K562 (cell line): ENCODE measurements around the gene ZFR2. TPM values are rescaled to one million over a fixed set of nuclear protein-coding genes. Genes with fewer than 3 reads are reported as not detected.

Source experiments
- ATF3 ChIP-seq, 2 experiments: fragments of 450-650 bp in 1 of 2; sonication (generic) in 1 of 2; formaldehyde crosslinking in 1 of 2; IDR thresholded peaks in 1 of 2; conservative IDR thresholded peaks in 1 of 2; 2 replicates each; pipeline versions ENCODE4 v1.6.1 to v1.8.1; 2016 to 2023; ENCODE audit warnings: mild to moderate bottlenecking in 2 of 2, moderate library complexity in 2 of 2, inconsistent platforms in 1 of 2, missing genetic modification reagents in 1 of 2
- CBX5 ChIP-seq: IDR thresholded peaks from 2 replicates; pipeline ENCODE4 v1.6.1; 2014; ENCODE audit warnings: low read depth, borderline replicate concordance
- CTCF ChIP-seq, 3 experiments: IDR thresholded peaks in 2 of 3; conservative IDR thresholded peaks in 1 of 3; 2 replicates each; pipeline ENCODE4 v1.5.1; 2011 to 2012; ENCODE audit warnings: low read length in 3 of 3, mild to moderate bottlenecking in 3 of 3, control low read depth in 2 of 3, improper control_type of control experiment in 1 of 3, inconsistent platforms in 1 of 3, low read depth in 1 of 3, mixed read lengths in 1 of 3, moderate library complexity in 1 of 3; ENCODE audit not compliant: insufficient read depth in 2 of 3
- CUX1 ChIP-seq: fragments of 200-800 bp; sonication (Bioruptor generic); IDR thresholded peaks from 2 replicates; pipeline ENCODE4 v1.6.1; 2016; ENCODE audit warnings: missing genetic modification characterization, missing compliant biosample characterization
- E2F4 ChIP-seq: sonication (generic); formaldehyde crosslinking; IDR thresholded peaks from 2 replicates; pipeline ENCODE4 v1.8.0; 2022; ENCODE audit warnings: mild to moderate bottlenecking, low read depth, missing genetic modification reagents
- HIVEP1 ChIP-seq: fragments of 250-450 bp; sonication (Bioruptor Pico); IDR thresholded peaks from 2 replicates; pipeline ENCODE4 v1.4.0; 2020; ENCODE audit warnings: mild to moderate bottlenecking
- MTF1 ChIP-seq: fragments of 250-450 bp; sonication (Bioruptor Pico); IDR thresholded peaks from 2 replicates; pipeline ENCODE4 v1.9.0; 2021; ENCODE audit warnings: moderate library complexity, mild to moderate bottlenecking, inconsistent platforms, borderline replicate concordance
- POLR2AphosphoS2 ChIP-seq: IDR thresholded peaks from 2 replicates; pipeline ENCODE4 v1.6.1; 2012; ENCODE audit warnings: low read length, improper control_type of control experiment
- SNAPC5 ChIP-seq: fragments of 250-450 bp; sonication (Bioruptor Pico); IDR thresholded peaks from 2 replicates; pipeline ENCODE4 v1.8.0; 2021; ENCODE audit warnings: moderate library complexity, mild to moderate bottlenecking, inconsistent platforms
- USF1 ChIP-seq: sonication (generic); formaldehyde crosslinking; IDR thresholded peaks from 2 replicates; pipeline ENCODE4 v1.9.0; 2022; ENCODE audit warnings: mild to moderate bottlenecking, missing genetic modification reagents
- ZBTB33 ChIP-seq: sonication (generic); formaldehyde crosslinking; IDR thresholded peaks from 2 replicates; pipeline ENCODE4 v1.8.1; 2023; ENCODE audit warnings: mild to moderate bottlenecking, missing genetic modification reagents
- ZNF212 ChIP-seq: fragments of 450-650 bp; formaldehyde crosslinking; IDR thresholded peaks from 2 replicates; pipeline ENCODE4 v1.4.0; 2020; ENCODE audit warnings: mild to moderate bottlenecking
- polyA plus RNA-seq, 8 experiments: library from polyadenylated mRNA; depleted of rRNA in 4 of 8; stranded (reverse) in 5 of 8; unstranded in 3 of 8; fragments of >200 nt; fragmentation: Nextera tagmentation in 2 of 8; fragmentation: Illumina TruSeq in 1 of 8; extraction: Ambion mirVana in 2 of 8; extraction: Trizol in 1 of 8; gene quantifications; 2 replicates each; pipeline versions ENCODE4 v1.2.1 to v1.2.3, GENCODE V29; 2011 to 2014; ENCODE audit warnings: inconsistent platforms in 1 of 8, missing spikeins in 1 of 8
- total RNA-seq, 7 experiments: library from RNA; depleted of rRNA in 6 of 7; stranded (reverse); fragments of >200 nt in 6 of 7; fragmentation: Illumina TruSeq in 2 of 7; extraction: Trizol in 2 of 7; gene quantifications; 2 replicates each; pipeline versions ENCODE4 v1.2.1 to v1.2.3, GENCODE V29; 2011 to 2021; ENCODE audit warnings: low replicate concordance in 1 of 7

ZFR2 gene
- total and polyA plus RNA-seq, 9 of the 15 experiments (the other 6 are each of a cell fraction or from before 2014, with no cell fraction given), result 0.03 to 0.59 (median 0.07) TPM; not detected in 6

- peak; percentile 64; the same call in 1 of the 2 replicates for TF ChIP-seq ATF3 (IDR thresholded peaks at IDR 0.05)
- TF ChIP-seq ATF3 (CRISPR knock-in tag; conservative IDR thresholded peaks at IDR 0.05), result no peak
- peak; percentile 100 for TF ChIP-seq ZBTB33 (CRISPR knock-in tag)
- TF ChIP-seq E2F4 (CRISPR knock-in tag), result no peak
- TF ChIP-seq SNAPC5, result no peak
- TF ChIP-seq MTF1 (CRISPR knock-in tag), result no peak
- peak; percentile 39 to 45 (median 44); a peak in 5 of 6 replicates for TF ChIP-seq CTCF (IDR thresholded peaks at IDR 0.05 in 2 of 3, conservative IDR thresholded peaks at IDR 0.05 in 1 of 3; ENCODE audit: insufficient read depth in 2 of 3, low read depth in 1 of 3, low read length in 3 of 3)
- TF ChIP-seq USF1, result peak; percentile 16; the same call in 1 of the 2 replicates
- no peak for TF ChIP-seq HIVEP1 (CRISPR knock-in tag)
- no peak for TF ChIP-seq ZNF212 (CRISPR knock-in tag)
- no peak for TF ChIP-seq CUX1 (CRISPR knock-in tag)
- no peak for TF ChIP-seq CBX5
- no peak for TF ChIP-seq POLR2AphosphoS2
Observed at GRCh38 chr19:3783660-3784584, 84.9 kb downstream of the ZFR2 start (continued).
